NK-92 (cell line): Measurements from ENCODE around the gene CDV3.
"Not testable (repeated sequence)": the region's sequence is repeated elsewhere in the genome, so short reads cannot be mapped to it uniquely, and the experiment has no call there.

Experiments
- DNase-seq: peaks from one replicate; lab custom pipeline; 2025; ENCODE audit not compliant: unreplicated experiment; lab: John Stamatoyannopoulos, UW

CDV3 gene, protein sequence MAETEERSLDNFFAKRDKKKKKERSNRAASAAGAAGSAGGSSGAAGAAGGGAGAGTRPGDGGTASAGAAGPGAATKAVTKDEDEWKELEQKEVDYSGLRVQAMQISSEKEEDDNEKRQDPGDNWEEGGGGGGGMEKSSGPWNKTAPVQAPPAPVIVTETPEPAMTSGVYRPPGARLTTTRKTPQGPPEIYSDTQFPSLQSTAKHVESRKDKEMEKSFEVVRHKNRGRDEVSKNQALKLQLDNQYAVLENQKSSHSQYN

GRCh38 chr3:133573629-133574194, at the start of gene CDV3:
Gene CDV3 (plus strand): TSS chr3:133573686. CDS start chr3:133574045, 359 bp downstream.
- DNase-seq: no peak

- DNase-seq: not testable (repeated sequence)
Observed at GRCh38 chr3:133523758-133524157, 49.7 kb upstream of the CDV3 start.

DNA sequence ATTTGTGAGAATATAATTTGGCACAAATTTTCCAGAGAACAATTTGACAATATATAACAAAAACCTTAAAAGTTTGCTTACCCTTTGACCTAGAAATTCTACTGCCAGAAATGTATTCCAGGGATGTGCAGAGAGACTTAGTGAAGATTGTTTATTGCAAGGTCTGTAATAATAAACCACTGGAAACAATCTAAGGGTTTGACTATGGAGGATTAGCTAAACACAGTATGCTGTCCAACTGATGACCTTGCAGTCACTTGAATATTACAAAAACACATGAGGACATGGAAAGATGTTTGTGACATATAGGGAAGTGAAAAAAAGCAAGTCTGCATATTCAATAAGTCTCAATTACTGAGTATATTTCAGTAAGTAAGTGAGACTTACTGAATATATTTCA, 48.1 kb upstream of the CDV3 start:
- DNase-seq: no peak

DNA sequence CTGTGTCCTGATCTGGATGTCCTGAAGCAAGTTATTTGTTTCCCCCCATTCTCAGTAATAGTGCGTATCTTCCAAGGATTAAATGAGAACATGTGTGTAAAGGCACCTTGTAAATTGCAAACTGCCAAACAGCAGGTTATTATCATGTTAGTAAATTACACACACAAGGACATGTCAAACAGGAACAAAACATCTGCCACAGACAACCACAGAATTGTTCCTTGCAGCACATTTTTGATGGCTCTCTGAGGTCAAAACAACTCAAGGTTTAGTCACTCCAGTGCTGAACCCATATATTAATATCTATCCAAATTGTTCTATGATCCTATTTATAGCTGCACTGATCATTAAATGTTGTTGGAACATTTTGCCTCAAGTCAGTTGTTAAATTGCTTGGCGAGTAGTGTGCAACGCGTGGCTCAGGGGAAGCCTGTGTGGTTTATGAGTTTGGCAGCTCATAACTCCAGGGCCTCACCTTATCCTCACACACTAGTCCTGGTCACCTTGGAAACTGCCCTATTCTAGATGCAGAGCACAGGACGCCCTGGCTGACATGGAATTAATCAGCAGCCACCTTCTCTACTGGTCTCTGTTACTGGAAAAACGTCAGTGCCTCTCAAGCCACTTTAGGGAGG, 46.3 kb upstream of the CDV3 start:
- DNase-seq: no peak

DNA sequence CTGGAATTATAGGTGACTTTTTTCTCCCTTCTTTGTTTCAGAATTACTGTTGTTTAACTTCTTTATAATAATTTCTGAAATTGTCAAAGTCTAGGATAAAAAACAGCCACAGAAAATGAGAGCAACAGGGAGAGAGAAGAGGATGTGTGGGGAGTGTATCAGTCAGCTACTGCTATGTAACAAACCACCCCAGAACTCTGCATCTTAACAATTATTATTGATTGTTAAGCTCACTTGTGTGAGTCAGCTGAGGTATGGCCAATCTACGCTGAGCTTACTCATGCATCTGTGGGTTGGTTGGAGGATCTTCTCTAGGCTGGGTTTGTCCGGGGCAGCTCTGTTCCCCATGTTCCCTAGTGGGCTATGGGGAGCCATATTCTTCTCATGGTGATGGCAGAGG, 43.7 kb upstream of the CDV3 start:
- no peak for DNase-seq

GRCh38 chr3:133531981-133532380, 41.5 kb upstream of the CDV3 start:
- no peak for DNase-seq

- no peak for DNase-seq
Observed at GRCh38 chr3:133532951-133533350, 40.5 kb upstream of the CDV3 start.

GRCh38 chr3:133535971-133536881, 37.3 kb upstream of the CDV3 start:
- no peak for DNase-seq

DNA sequence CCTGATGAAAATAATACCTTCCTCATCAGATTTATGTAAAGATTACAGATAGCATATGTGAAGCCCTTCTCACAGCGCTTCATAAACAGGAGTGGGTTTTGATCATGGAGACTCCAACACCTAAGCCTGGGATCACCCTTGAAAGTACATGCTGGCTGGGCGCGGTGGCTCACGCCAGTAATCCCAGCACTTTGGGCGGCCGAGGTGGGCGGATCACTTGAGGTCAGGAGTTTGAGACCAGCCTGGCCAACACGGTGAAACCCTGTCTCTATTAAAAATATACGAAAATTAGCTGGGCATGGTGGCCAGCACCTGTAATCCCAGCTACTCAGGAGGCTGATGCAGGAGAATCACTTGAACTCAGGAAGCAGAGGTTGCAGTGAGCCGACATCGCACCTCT, 36.4 kb upstream of the CDV3 start:
- DNase-seq: not testable (repeated sequence)

GRCh38 chr3:133538154-133538553, 35.3 kb upstream of the CDV3 start:
- no peak for DNase-seq

GRCh38 chr3:133540896-133541674, 32.4 kb upstream of the CDV3 start:
- no peak for DNase-seq

DNA sequence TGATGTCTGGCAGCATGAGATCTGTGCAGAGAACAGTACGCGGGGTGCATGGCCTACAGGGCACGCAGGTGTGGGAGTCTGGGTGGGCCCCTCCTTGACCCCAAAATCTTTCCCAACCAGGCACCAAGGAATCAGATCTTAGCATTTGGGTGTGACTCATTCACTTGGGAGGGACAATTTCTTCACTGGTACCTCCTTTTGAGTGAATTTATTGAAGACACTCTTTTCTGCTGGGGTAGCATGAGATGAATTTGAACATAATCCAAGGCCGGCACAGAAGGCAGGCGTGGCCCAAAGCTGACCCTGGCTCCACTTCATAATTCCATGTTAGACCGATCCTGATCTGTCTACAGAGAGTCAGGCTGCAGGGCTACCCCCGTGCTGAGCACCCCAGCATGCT, 30.6 kb upstream of the CDV3 start:
- no peak for DNase-seq

GRCh38 chr3:133544983-133545382, 28.5 kb upstream of the CDV3 start:
- DNase-seq: not testable (repeated sequence)

DNA sequence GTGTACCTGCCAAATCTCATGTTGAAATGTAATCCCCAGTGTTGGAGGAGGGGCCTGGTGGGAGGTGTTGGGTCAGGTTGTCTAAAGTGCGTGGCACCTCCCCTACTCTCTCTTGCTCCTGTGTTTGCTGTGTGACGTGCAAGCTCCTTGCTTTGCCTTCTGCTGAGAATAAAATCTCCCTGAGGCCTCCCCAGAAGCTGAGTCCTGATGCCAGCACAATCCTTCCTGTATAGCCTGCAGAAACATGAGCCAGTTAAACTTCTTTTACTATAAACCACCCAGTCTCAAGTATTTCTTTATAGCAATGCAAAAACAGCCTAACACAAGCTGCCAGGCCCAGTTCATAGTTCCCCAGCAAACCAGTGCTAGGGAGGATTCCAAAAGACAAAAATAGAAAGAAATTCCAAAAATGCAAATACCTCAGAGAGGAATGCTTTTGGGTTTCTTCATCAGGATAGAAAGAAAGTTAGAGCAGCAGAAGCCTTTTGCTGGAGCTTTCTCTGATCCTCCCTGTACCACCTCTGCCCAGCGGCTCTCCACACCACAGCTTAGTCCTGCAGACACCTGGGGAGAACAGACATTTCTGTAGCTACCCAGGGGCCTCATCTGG, 25.9 kb upstream of the CDV3 start:
- no peak for DNase-seq

GRCh38 chr3:133548090-133548489, 25.4 kb upstream of the CDV3 start:
- no peak for DNase-seq

DNA sequence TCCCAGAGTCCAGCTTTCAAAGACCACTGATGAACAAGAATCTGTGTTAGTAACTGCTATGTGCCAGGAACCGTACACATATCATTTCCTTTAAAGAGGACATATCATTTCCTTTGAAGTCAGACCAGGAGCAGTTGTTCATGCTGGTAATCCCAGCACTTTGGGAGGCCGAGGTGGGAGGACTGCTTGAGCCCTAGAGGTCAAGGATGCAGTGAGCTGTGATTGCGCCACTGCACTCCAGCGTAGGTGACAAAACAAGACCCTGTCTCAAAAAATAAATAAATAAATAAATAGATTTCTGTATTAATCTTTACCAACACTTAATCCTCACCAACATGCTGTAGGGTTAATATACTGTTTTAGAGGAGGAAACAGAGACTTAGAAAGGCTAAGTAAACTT, 23.9 kb upstream of the CDV3 start:
- DNase-seq: no peak

GRCh38 chr3:133551589-133551988, 21.9 kb upstream of the CDV3 start:
- not testable (repeated sequence) for DNase-seq

GRCh38 chr3:133561679-133562078, 11.8 kb upstream of the CDV3 start:
- DNase-seq: no peak

DNA sequence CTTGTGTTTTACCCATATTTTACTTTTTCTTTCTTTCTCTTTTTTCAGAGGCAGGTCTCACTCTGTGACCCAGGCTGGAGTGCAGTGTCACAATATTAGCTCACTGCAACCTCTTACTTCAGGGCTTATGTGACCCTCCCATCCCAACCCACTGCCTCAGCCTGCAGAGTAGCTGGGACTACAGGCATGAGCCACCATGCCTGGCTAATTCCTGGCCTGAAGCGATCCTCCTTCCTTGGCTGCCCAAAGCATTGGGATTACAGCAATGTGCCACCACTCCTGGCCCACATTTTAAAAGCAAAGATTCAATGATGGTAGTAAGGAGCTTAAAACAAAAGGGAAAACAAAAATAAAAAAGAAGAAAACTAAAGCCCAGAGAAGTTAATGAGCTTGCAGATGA, 11.1 kb upstream of the CDV3 start:
- no peak for DNase-seq

GRCh38 chr3:133563186-133563591, 10.3 kb upstream of the CDV3 start:
- no peak for DNase-seq
